ENCODE measurements around the gene ASXL2. TPM values are rescaled to one million over a fixed set of nuclear protein-coding genes. Genes with fewer than 3 reads are reported as not detected.

ASXL2 gene
- total and polyA plus RNA-seq, 2 of the 13 experiments (the other 11 are each of a cell fraction or from before 2014, with no cell fraction given) = 12.1 to 19.2 TPM

DNA sequence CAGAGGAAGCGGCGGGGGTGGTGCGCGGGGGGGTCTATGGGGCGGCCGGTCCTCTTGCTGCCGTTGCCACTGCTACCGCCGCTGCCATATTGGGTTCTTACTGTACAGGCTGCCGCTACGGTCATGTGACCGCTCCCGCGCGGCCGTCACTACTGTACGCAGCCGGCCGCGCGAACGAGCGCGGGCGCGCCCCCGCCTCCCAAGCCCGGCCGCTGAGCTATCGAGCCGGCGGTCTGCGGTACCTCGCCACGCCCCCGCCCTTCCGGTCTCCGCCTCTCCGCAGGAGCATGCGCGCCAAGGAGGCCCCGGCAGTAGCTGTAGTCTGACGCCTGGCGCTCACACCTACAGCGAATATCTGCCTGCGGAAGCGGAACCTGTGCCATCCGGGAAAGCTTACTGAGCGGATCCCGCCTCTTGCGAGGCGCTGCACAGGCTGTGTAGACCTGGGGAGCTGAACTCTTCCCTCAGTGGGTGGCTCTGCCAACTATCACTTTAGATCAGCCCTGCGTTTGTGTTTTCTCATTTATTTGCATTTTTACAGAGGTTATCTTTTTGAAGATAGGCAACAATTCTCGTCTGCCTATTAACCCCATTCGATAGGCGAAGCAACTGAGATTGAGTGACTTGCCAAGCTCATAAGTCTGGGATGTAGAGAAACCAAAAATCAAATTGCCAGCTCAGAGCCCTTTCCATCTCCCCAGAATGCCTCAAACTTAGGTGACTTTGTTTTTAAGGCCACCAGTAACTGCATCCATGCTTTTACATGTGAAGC, at the start of gene ASXL2 (continued):
- TF ChIP-seq ZNF235 (CRISPR knock-in tag; IDR thresholded peaks at IDR 0.05; ENCODE audit: borderline replicate concordance) (0 out of 2 replicates have a peak, but pooled peaks have one; percentile 30), NONO (IDR thresholded peaks at IDR 0.05) (no peak), NONO (CRISPR knock-in tag; conservative IDR thresholded peaks at IDR 0.05) (peak; percentile 88), SRY (CRISPR knock-in tag; IDR thresholded peaks at IDR 0.05) (peak; percentile 26; the same call in 1 of the 2 replicates), SKI (IDR thresholded peaks at IDR 0.05; ENCODE audit: partially characterized antibody) (peak; percentile 75), ELF4 (CRISPR knock-in tag; IDR thresholded peaks at IDR 0.05; ENCODE audit: borderline replicate concordance) (no peak), POGZ (CRISPR knock-in tag; IDR thresholded peaks at IDR 0.05) (no peak), ZC3H4 (CRISPR knock-in tag; IDR thresholded peaks at IDR 0.05; ENCODE audit: borderline replicate concordance) (no peak; the same call in 1 of the 2 replicates), ZNF280D (CRISPR knock-in tag; IDR thresholded peaks at IDR 0.05) (peak; percentile 71; the same call in 1 of the 2 replicates), KMT2A (CRISPR knock-in tag; IDR thresholded peaks at IDR 0.05) (peak; percentile 62; the same call in 1 of the 2 replicates), KDM2A (CRISPR knock-in tag; IDR thresholded peaks at IDR 0.05; ENCODE audit: borderline replicate concordance, low read depth) (peak; percentile 78), XRCC5 (optimal IDR thresholded peaks at IDR 0.05; ENCODE audit: low read length) (peak; percentile 76)
- TF ChIP-seq, protein P1, sequence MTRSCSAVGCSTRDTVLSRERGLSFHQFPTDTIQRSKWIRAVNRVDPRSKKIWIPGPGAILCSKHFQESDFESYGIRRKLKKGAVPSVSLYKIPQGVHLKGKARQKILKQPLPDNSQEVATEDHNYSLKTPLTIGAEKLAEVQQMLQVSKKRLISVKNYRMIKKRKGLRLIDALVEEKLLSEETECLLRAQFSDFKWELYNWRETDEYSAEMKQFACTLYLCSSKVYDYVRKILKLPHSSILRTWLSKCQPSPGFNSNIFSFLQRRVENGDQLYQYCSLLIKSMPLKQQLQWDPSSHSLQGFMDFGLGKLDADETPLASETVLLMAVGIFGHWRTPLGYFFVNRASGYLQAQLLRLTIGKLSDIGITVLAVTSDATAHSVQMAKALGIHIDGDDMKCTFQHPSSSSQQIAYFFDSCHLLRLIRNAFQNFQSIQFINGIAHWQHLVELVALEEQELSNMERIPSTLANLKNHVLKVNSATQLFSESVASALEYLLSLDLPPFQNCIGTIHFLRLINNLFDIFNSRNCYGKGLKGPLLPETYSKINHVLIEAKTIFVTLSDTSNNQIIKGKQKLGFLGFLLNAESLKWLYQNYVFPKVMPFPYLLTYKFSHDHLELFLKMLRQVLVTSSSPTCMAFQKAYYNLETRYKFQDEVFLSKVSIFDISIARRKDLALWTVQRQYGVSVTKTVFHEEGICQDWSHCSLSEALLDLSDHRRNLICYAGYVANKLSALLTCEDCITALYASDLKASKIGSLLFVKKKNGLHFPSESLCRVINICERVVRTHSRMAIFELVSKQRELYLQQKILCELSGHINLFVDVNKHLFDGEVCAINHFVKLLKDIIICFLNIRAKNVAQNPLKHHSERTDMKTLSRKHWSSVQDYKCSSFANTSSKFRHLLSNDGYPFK (CRISPR knock-in tag; IDR thresholded peaks at IDR 0.05; ENCODE audit: borderline replicate concordance) = peak; percentile 97
- TF ChIP-seq, protein P2, sequence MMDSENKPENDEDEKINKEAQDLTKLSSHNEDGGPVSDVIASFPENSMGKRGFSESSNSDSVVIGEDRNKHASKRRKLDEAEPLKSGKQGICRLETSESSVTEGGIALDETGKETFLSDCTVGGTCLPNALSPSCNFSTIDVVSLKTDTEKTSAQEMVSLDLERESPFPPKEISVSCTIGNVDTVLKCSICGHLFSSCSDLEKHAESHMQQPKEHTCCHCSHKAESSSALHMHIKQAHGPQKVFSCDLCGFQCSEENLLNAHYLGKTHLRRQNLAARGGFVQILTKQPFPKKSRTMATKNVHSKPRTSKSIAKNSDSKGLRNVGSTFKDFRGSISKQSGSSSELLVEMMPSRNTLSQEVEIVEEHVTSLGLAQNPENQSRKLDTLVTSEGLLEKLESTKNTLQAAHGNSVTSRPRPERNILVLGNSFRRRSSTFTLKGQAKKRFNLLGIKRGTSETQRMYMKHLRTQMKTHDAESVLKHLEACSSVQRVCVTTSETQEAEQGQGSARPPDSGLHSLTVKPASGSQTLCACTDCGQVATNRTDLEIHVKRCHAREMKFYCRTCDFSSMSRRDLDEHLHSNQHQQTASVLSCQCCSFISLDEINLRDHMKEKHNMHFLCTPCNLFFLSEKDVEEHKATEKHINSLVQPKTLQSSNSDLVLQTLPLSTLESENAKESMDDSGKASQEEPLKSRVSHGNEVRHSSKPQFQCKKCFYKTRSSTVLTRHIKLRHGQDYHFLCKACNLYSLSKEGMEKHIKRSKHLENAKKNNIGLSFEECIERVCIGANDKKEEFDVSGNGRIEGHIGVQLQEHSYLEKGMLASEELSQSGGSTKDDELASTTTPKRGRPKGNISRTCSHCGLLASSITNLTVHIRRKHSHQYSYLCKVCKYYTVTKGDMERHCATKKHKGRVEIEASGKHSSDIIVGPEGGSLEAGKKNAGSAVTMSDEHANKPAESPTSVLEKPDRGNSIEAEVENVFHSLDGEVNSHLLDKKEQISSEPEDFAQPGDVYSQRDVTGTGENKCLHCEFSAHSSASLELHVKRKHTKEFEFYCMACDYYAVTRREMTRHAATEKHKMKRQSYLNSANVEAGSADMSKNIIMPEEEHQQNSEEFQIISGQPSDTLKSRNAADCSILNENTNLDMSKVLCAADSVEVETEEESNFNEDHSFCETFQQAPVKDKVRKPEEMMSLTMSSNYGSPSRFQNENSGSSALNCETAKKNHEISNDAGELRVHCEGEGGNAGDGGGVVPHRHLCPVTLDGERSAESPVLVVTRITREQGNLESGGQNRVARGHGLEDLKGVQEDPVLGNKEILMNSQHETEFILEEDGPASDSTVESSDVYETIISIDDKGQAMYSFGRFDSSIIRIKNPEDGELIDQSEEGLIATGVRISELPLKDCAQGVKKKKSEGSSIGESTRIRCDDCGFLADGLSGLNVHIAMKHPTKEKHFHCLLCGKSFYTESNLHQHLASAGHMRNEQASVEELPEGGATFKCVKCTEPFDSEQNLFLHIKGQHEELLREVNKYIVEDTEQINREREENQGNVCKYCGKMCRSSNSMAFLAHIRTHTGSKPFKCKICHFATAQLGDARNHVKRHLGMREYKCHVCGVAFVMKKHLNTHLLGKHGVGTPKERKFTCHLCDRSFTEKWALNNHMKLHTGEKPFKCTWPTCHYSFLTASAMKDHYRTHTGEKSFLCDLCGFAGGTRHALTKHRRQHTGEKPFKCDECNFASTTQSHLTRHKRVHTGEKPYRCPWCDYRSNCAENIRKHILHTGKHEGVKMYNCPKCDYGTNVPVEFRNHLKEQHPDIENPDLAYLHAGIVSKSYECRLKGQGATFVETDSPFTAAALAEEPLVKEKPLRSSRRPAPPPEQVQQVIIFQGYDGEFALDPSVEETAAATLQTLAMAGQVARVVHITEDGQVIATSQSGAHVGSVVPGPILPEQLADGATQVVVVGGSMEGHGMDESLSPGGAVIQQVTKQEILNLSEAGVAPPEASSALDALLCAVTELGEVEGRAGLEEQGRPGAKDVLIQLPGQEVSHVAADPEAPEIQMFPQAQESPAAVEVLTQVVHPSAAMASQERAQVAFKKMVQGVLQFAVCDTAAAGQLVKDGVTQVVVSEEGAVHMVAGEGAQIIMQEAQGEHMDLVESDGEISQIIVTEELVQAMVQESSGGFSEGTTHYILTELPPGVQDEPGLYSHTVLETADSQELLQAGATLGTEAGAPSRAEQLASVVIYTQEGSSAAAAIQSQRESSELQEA (CRISPR knock-in tag; IDR thresholded peaks at IDR 0.05; ENCODE audit: not compliant biosample characterization) = peak; percentile 33
